A673 (cell line): Measurements from ENCODE around the gene PDGFRB. TPM values are rescaled to one million over a fixed set of nuclear protein-coding genes. Genes with fewer than 3 reads are reported as not detected.
A peak's percentile ranks its signal among the peaks of the same experiment; 100 is the strongest.

Experiments used
- BruUV-seq: library from RNA; stranded (reverse); fragments of 400-500 nt; replicated peaks from 2 replicates; lab custom pipeline; 2021; lab: Mats Ljungman, UMichigan
- CTCF ChIA-PET: fragments of 300-600 bp; sonication (Branson Sonifier 250); formaldehyde crosslinking; loops from one replicate; lab custom pipeline; 2022; ENCODE audit warnings: antibody characterized with exemption; lab: Charles Lee
- POLR2A ChIA-PET: fragments of 300-600 bp; sonication (Branson Sonifier 250); formaldehyde crosslinking; loops from one replicate; lab custom pipeline; 2022; ENCODE audit warnings: antibody characterized with exemption; ENCODE audit not compliant: low non-redundant PET; lab: Charles Lee
- DNase-seq: peaks from one replicate; pipeline ENCODE4 v3.0.0-alpha.2; 2015; ENCODE audit warnings: low spot score
- H3K27ac ChIP-seq: fragments of 200-600 bp; sonication (generic); 2 replicates; pipeline ENCODE4 v1.5.1; 2016; ENCODE audit warnings: mixed run types, low read depth, mild to moderate bottlenecking, mixed read lengths, antibody characterized with exemption, low read length; ENCODE audit not compliant: poor library complexity, severe bottlenecking
- H3K27me3 ChIP-seq: fragments of 200-600 bp; sonication (generic); replicated peaks from 2 replicates; pipeline ENCODE4 v1.6.1; 2017; ENCODE audit warnings: mixed run types, low read depth, mild to moderate bottlenecking, mixed read lengths, antibody characterized with exemption, low read length; ENCODE audit not compliant: insufficient read depth, poor library complexity
- H3K36me3 ChIP-seq: fragments of 200-600 bp; sonication (generic); 2 replicates; pipeline ENCODE4 v1.6.1; 2016; ENCODE audit warnings: mixed run types, mild to moderate bottlenecking, mixed read lengths, antibody characterized with exemption, low read length; ENCODE audit not compliant: insufficient read depth, poor library complexity, severe bottlenecking
- H3K4me1 ChIP-seq: fragments of 200-600 bp; sonication (generic); 2 replicates; pipeline ENCODE4 v1.6.1; 2017; ENCODE audit warnings: mixed run types, mild to moderate bottlenecking, mixed read lengths, antibody characterized with exemption, low read length; ENCODE audit not compliant: insufficient read depth, poor library complexity, severe bottlenecking
- H3K4me3 ChIP-seq: fragments of 200-600 bp; sonication (generic); 2 replicates; pipeline ENCODE4 v1.5.1; 2016; ENCODE audit warnings: low read depth, mixed run types, mild to moderate bottlenecking, mixed read lengths, low read length; ENCODE audit not compliant: poor library complexity, severe bottlenecking
- H3K9me3 ChIP-seq: fragments of 200-600 bp; sonication (generic); 2 replicates; pipeline ENCODE4 v1.6.1; 2016; ENCODE audit warnings: mixed run types, low read depth, mild to moderate bottlenecking, mixed read lengths, antibody characterized with exemption, low read length; ENCODE audit not compliant: poor library complexity, severe bottlenecking
- CTCF ChIP-seq: fragments of 300-800, 200-600 bp; sonication (generic); conservative IDR thresholded peaks from 2 replicates; pipeline ENCODE4 v1.5.1; 2017; ENCODE audit warnings: low read depth, mild to moderate bottlenecking, antibody characterized with exemption, low read length, moderate library complexity, mixed read lengths
- EZH2 ChIP-seq: fragments of 200-600 bp; sonication (generic); IDR thresholded peaks from 2 replicates; pipeline ENCODE4 v1.6.1; 2017; ENCODE audit warnings: borderline replicate concordance, low read depth, mild to moderate bottlenecking, mixed read lengths, antibody characterized with exemption, low read length; ENCODE audit not compliant: poor library complexity, severe bottlenecking
- intact Hi-C: fragments of 100-400 bp; cut with micrococcal nuclease; formaldehyde crosslinking; loops from one replicate; pipeline ENCODE4 v1.10.0; 2022; ENCODE audit not compliant: unreplicated experiment
- total RNA-seq: library from RNA; stranded (reverse); gene quantifications from 2 replicates; pipeline ENCODE4 v1.2.3, GENCODE V29; 2021

PDGFRB gene
- total RNA-seq, 1 experiment from 2014 or later, result 25.9 TPM

GRCh38 chr5:150122536-150123481 lies 32.8 kb downstream of the PDGFRB start:
- TF ChIP-seq CTCF (no peak), EZH2 (no peak)
- no peaks in the 10 kb centered on the region for H3K4me1 ChIP-seq
- intact Hi-C loops, result no loop called here
- H3K36me3 ChIP-seq, result peaks cover 4% of the 10 kb centered on the region
- no peaks in the 10 kb centered on the region for H3K27me3 ChIP-seq
- no peak overlapping the region for H3K27ac ChIP-seq
- DNase-seq, result no peak
- H3K4me3 ChIP-seq, result no peak overlapping the region
- H3K9me3 ChIP-seq, result no peaks in the 10 kb centered on the region
- ChIA-PET CTCF (no interaction called here), POLR2A (no interaction called here)
- no TSS peak for BruUV-seq

GRCh38 chr5:150122158-150122510 lies 33.5 kb downstream of the PDGFRB start:
- DNase-seq, result no peak
- no peaks in the 10 kb centered on the region for H3K4me1 ChIP-seq
- no peaks in the 10 kb centered on the region for H3K9me3 ChIP-seq
- ChIA-PET CTCF (no interaction called here), POLR2A (no interaction called here)
- intact Hi-C loops, result no loop called here
- BruUV-seq, result no TSS peak
- H3K27ac ChIP-seq, result no peak overlapping the region
- peaks cover 8% of the 10 kb centered on the region for H3K36me3 ChIP-seq
- H3K27me3 ChIP-seq, result no peaks in the 10 kb centered on the region
- H3K4me3 ChIP-seq, result no peak overlapping the region
- TF ChIP-seq CTCF (peak; percentile 29; the same call in 1 of the 2 replicates), EZH2 (no peak)

GRCh38 chr5:150121448-150122157 lies 34.0 kb downstream of the PDGFRB start:
- intact Hi-C loops, result no loop called here
- H3K27ac ChIP-seq, result no peak overlapping the region
- H3K36me3 ChIP-seq, result peaks cover 8% of the 10 kb centered on the region
- no peaks in the 10 kb centered on the region for H3K27me3 ChIP-seq
- CTCF ChIA-PET, result interaction anchor here (0.7 kb wide), 1 partner anchor 279 kb away, joined by 12 read pairs; no protein-coding TSS in a partner anchor
- POLR2A ChIA-PET, result no interaction called here
- H3K9me3 ChIP-seq, result no peaks in the 10 kb centered on the region
- no peak for DNase-seq
- no peak for TF ChIP-seq EZH2
- TF ChIP-seq CTCF, result no peak
- no TSS peak for BruUV-seq
- H3K4me1 ChIP-seq, result no peaks in the 10 kb centered on the region
- no peak overlapping the region for H3K4me3 ChIP-seq
